PC-3 (cell line): ENCODE results near the gene INO80B. TPM values are rescaled to one million over a fixed set of nuclear protein-coding genes. Genes with fewer than 3 reads are reported as not detected.

Source experiments
- ATAC-seq: fragments of 200-7000 bp; cut with Tn5 transposase; 2 replicates; pipeline ENCODE4 v1.9.1; 2020; ENCODE audit warnings: mild to moderate bottlenecking, moderate library complexity
- BruUV-seq: library from RNA; stranded (reverse); fragments of 400-500 nt; replicated peaks from 2 replicates; lab custom pipeline; 2021; lab: Mats Ljungman, UMichigan
- CTCF ChIA-PET: fragments of 300-600 bp; sonication (Branson Sonifier 250); formaldehyde crosslinking; loops from one replicate; lab custom pipeline; 2022; ENCODE audit warnings: antibody characterized with exemption; lab: Charles Lee
- POLR2A ChIA-PET: fragments of 300-600 bp; sonication (Branson Sonifier 250); formaldehyde crosslinking; loops from one replicate; lab custom pipeline; 2022; ENCODE audit warnings: antibody characterized with exemption; ENCODE audit not compliant: unreplicated experiment; lab: Charles Lee
- DNase-seq: peaks from one replicate; pipeline ENCODE4 v3.0.0-alpha.2; 2015
- H2AFZ ChIP-seq: fragments of 300-600 bp; sonication (generic); 2 replicates; pipeline ENCODE4 v1.6.0; 2016; ENCODE audit warnings: antibody characterized with exemption, low read length
- H3F3A ChIP-seq: fragments of 300-600 bp; sonication (generic); one replicate; pipeline ENCODE4 v1.6.0; 2017; ENCODE audit warnings: antibody characterized with exemption, low read length, control low read depth, mild to moderate bottlenecking; ENCODE audit not compliant: unreplicated experiment
- H3K27ac ChIP-seq: fragments of 300-600 bp; sonication (generic); 2 replicates; pipeline ENCODE4 v1.5.1; 2016; ENCODE audit warnings: mild to moderate bottlenecking, low read length
- H3K27me3 ChIP-seq: fragments of 300-600 bp; sonication (generic); 2 replicates; pipeline ENCODE4 v1.6.1; 2016; ENCODE audit warnings: low read length, mixed read lengths
- H3K36me3 ChIP-seq: fragments of 300-600 bp; sonication (generic); 2 replicates; pipeline ENCODE4 v1.6.1; 2016; ENCODE audit warnings: low read depth, mixed run types, low read length, mixed read lengths
- H3K4me1 ChIP-seq: fragments of 300-600 bp; sonication (generic); 2 replicates; pipeline ENCODE4 v1.5.1; 2016; ENCODE audit warnings: low read length; ENCODE audit not compliant: insufficient read depth
- H3K4me2 ChIP-seq: fragments of 300-600 bp; sonication (generic); 2 replicates; pipeline ENCODE4 v1.6.0; 2016; ENCODE audit warnings: low read length
- H3K4me3 ChIP-seq: fragments of 300-600 bp; sonication (generic); 2 replicates; pipeline ENCODE4 v1.5.1; 2016; ENCODE audit warnings: mild to moderate bottlenecking, low read length, mixed read lengths
- H3K79me2 ChIP-seq: fragments of 300-600 bp; sonication (generic); 2 replicates; pipeline ENCODE4 v1.6.1; 2017; ENCODE audit warnings: low read length, mixed read lengths
- H3K9ac ChIP-seq: fragments of 300-600 bp; sonication (generic); 2 replicates; pipeline ENCODE4 v1.6.0; 2016; ENCODE audit warnings: mild to moderate bottlenecking, low read length
- H3K9me2 ChIP-seq: fragments of 300-600 bp; sonication (generic); replicated peaks from 2 replicates; pipeline ENCODE4 v1.6.1; 2016; ENCODE audit warnings: mixed run types, low read length, mixed read lengths
- H3K9me3 ChIP-seq: fragments of 300-600 bp; sonication (generic); 2 replicates; pipeline ENCODE4 v1.6.1; 2016; ENCODE audit warnings: low read length, mixed read lengths
- H4K20me1 ChIP-seq: fragments of 300-600 bp; sonication (generic); 2 replicates; pipeline ENCODE4 v1.6.1; 2016; ENCODE audit warnings: low read length, mixed read lengths
- EZH2 ChIP-seq: fragments of 300-600 bp; sonication (generic); IDR thresholded peaks from one replicate; pipeline ENCODE4 v1.6.1; 2017; ENCODE audit warnings: antibody characterized with exemption, mild to moderate bottlenecking, low read length; ENCODE audit not compliant: unreplicated experiment
- EZH2phosphoT487 ChIP-seq: fragments of 300-600 bp; sonication (generic); IDR thresholded peaks from 2 replicates; pipeline ENCODE4 v1.6.1; 2018; ENCODE audit warnings: mild to moderate bottlenecking, antibody characterized with exemption, low read length, borderline replicate concordance
- intact Hi-C: fragments of 100-400 bp; cut with micrococcal nuclease; formaldehyde crosslinking; loops from 2 replicates; pipeline ENCODE4 v1.9.0; 2023
- total RNA-seq: library from RNA; depleted of rRNA; stranded (reverse); fragments of >200 nt; gene quantifications from 2 replicates; pipeline ENCODE4 v1.2.3, GENCODE V29; 2014
- TF ChIP-seq, protein P1 (sequence below): fragments of 300-600 bp; sonication (generic); conservative IDR thresholded peaks from 2 replicates; pipeline ENCODE4 v1.5.1; 2017; ENCODE audit warnings: antibody characterized with exemption, low read depth, mild to moderate bottlenecking, low read length

The INO80B gene
- total RNA-seq, 1 experiment from 2014 or later: 26.2 TPM

DNA sequence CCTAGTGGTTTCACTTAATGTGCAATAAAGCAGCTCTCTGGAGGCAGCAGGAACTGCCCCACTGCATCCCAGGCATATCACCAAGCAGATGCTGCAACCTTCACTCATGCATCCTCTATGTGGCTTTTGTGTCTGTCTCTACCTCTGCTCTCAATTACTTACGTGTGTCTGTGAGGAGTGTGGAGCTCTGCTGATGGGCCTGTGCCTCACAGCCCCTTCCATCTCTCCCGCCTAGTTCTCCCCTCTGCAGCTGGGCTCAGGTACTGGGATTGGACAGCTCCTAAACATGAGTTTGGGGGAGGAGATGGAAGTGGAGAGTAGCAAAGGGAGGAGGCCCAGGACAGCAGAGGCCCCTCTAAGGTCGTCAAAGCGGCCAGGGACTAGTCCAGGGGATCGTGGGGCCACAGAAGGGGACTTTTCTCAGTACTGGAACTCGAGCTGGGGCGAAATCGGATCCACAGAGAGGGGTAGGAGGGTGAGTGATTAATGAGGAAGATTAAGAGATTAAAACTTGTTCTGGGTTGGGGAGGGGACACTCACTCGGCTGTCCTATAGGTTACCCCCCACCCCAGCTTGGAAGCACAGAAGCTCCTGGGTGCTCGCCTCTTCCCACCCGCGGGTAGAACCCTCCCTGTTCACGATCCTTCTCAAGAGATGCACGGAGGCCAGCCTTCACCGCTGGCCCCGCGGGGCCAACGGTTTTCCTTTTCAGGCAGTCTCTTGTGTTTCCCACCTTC, 46.6 kb downstream of the INO80B start:
- H3K9me2 ChIP-seq: no peaks in the 10 kb centered on the region
- BruUV-seq: no TSS peak
- ChIA-PET POLR2A (no interaction called here), CTCF (no interaction called here)
- no peaks in the 10 kb centered on the region for H3K9me3 ChIP-seq
- intact Hi-C loops: no loop called here
- peaks cover 14% of the 10 kb centered on the region for H3K79me2 ChIP-seq
- H3F3A ChIP-seq: no peaks in the 10 kb centered on the region
- H4K20me1 ChIP-seq: no peaks in the 10 kb centered on the region
- H3K4me1 ChIP-seq: peaks cover 29% of the 10 kb centered on the region
- H2AFZ ChIP-seq: no peak overlapping the region
- H3K4me3 ChIP-seq: no peak overlapping the region
- H3K4me2 ChIP-seq: no peak overlapping the region
- ATAC-seq (no peak), DNase-seq (no peak)
- H3K9ac ChIP-seq: no peak overlapping the region
- no peaks in the 10 kb centered on the region for H3K27me3 ChIP-seq
- peaks cover 7% of the 10 kb centered on the region for H3K36me3 ChIP-seq
- H3K27ac ChIP-seq: no peak overlapping the region
- no peak for TF ChIP-seq EZH2
- TF ChIP-seq, protein P1, sequence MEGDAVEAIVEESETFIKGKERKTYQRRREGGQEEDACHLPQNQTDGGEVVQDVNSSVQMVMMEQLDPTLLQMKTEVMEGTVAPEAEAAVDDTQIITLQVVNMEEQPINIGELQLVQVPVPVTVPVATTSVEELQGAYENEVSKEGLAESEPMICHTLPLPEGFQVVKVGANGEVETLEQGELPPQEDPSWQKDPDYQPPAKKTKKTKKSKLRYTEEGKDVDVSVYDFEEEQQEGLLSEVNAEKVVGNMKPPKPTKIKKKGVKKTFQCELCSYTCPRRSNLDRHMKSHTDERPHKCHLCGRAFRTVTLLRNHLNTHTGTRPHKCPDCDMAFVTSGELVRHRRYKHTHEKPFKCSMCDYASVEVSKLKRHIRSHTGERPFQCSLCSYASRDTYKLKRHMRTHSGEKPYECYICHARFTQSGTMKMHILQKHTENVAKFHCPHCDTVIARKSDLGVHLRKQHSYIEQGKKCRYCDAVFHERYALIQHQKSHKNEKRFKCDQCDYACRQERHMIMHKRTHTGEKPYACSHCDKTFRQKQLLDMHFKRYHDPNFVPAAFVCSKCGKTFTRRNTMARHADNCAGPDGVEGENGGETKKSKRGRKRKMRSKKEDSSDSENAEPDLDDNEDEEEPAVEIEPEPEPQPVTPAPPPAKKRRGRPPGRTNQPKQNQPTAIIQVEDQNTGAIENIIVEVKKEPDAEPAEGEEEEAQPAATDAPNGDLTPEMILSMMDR: no peak
- TF ChIP-seq EZH2phosphoT487: no peak

DNA sequence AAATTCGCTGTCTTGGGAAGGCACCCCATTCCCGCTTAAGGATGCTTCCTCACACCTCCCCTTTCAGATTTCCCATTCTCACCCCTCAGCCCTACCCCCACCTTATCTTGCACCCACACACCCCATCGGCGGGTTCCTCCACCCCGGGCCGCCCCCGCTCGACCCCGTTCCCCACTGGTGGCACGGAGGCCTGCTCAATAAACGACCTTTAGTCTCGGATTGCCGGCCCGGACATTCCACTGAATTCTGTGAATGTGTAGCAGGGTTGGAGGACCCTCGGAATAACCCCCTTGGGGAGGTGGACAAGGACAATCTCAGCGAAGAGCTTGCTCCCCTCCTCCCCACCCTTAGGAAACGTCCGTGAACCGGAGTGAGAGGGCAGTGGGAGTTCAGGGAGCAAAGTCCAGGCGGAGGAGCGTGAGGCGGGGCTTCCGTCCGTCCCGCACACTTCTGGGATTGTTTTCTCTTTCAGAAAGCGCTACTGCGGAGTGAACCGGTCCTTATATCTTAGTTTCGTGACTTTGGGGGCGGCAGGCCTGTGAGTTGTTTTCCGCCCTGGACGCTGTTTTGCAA, 47.3 kb downstream of the INO80B start:
- Histone ChIP-seq H3K4me2 (no peak overlapping the region), H3K79me2 (peaks cover 22% of the 10 kb centered on the region), H3K9ac (no peak overlapping the region), H3K27me3 (no peaks in the 10 kb centered on the region), H3K27ac (no peak overlapping the region), H3K9me2 (no peaks in the 10 kb centered on the region), H3K4me1 (peaks cover 32% of the 10 kb centered on the region), H3K4me3 (no peak overlapping the region), H3F3A (no peaks in the 10 kb centered on the region), H3K9me3 (no peaks in the 10 kb centered on the region), H2AFZ (no peak overlapping the region), H3K36me3 (peaks cover 7% of the 10 kb centered on the region), H4K20me1 (no peaks in the 10 kb centered on the region)
- intact Hi-C loops: no loop called here
- no peak for TF ChIP-seq EZH2
- TF ChIP-seq EZH2phosphoT487: no peak
- TF ChIP-seq, protein P1: no peak
- DNase-seq (no peak), ATAC-seq (no peak)
- ChIA-PET POLR2A (no interaction called here), CTCF (no interaction called here)
- BruUV-seq: no TSS peak
